HG03342 (cell line): ENCODE data around the gene NOTCH2NLA.
"Not testable (repeated sequence)": the region's sequence is repeated elsewhere in the genome, so short reads cannot be mapped to it uniquely, and the experiment has no call there.

ENCODE experiments used
- ATAC-seq: cut with Tn5 transposase; IDR thresholded peaks from one replicate; pipeline ENCODE4 v1.9.1; 2021; ENCODE audit warnings: mild to moderate bottlenecking, moderate library complexity; ENCODE audit not compliant: unreplicated experiment

NOTCH2NLA gene

GRCh38 chr1:146174531-146174930, 54.3 kb downstream of the NOTCH2NLA start:
- not testable (repeated sequence) for ATAC-seq

GRCh38 chr1:146167740-146168139, 61.1 kb downstream of the NOTCH2NLA start:
- not testable (repeated sequence) for ATAC-seq

- ATAC-seq = not testable (repeated sequence)
Measured at GRCh38 chr1:146167273-146167672, 61.5 kb downstream of the NOTCH2NLA start.

GRCh38 chr1:146144465-146144864, 84.4 kb downstream of the NOTCH2NLA start, which contains the start of gene NBPF10:
Gene NBPF10, minus strand, starts transcription at chr1:146144804. Its CDS starts 35 bp downstream, at chr1:146144769.
- not testable (repeated sequence) for ATAC-seq
